Body of pancreas (tissue), 4 donors: Measurements from ENCODE around the gene FCRLA.

Source experiments
- POLR2A ChIP-seq, 3 donors: fragments of 450-650 bp; IDR thresholded peaks; one replicate each; pipeline ENCODE4 v1.6.1; 2016; ENCODE audit warnings: antibody characterized with exemption in 3 of 3, mild to moderate bottlenecking in 2 of 3
- TF ChIP-seq, protein P1 (sequence below), 7 experiments: fragments of 450-650 bp in 4 of 7; fragments of 200-600 bp in 3 of 7; sonication (generic) in 3 of 7; IDR thresholded peaks; one replicate each; pipeline ENCODE4 v1.5.1; 2016 to 2019; ENCODE audit warnings: antibody characterized with exemption in 7 of 7

DNA sequence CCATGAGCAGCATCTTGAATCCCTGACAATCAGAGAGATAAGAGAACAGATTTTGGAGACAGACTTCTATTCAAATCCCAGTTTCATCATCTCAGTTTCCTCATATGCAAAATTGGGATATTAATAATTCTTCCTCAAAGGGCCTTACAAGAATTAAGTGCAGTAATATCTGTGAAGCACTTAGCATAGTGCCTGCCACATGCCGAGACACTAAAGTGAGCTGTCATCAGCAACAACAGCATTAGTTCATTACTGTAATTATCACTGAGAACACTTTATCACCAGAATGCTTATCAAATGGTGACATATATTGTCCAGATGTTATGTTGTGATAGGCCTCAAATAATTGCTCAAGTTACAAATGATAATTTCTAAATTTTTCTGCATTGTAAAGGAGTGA lies 13.4 kb downstream of the FCRLA start:
- TF ChIP-seq, protein P1, sequence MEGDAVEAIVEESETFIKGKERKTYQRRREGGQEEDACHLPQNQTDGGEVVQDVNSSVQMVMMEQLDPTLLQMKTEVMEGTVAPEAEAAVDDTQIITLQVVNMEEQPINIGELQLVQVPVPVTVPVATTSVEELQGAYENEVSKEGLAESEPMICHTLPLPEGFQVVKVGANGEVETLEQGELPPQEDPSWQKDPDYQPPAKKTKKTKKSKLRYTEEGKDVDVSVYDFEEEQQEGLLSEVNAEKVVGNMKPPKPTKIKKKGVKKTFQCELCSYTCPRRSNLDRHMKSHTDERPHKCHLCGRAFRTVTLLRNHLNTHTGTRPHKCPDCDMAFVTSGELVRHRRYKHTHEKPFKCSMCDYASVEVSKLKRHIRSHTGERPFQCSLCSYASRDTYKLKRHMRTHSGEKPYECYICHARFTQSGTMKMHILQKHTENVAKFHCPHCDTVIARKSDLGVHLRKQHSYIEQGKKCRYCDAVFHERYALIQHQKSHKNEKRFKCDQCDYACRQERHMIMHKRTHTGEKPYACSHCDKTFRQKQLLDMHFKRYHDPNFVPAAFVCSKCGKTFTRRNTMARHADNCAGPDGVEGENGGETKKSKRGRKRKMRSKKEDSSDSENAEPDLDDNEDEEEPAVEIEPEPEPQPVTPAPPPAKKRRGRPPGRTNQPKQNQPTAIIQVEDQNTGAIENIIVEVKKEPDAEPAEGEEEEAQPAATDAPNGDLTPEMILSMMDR (IDR thresholded peaks at IDR 0.05) = no peak
- TF ChIP-seq POLR2A (IDR thresholded peaks at IDR 0.05) = no peak
